Endothelial cell of coronary artery (primary cell): Measurements from ENCODE around the gene CACNG3. TPM values are rescaled to one million over a fixed set of nuclear protein-coding genes. Genes with fewer than 3 reads are reported as not detected.

Source experiments
- total RNA-seq: library from RNA; depleted of rRNA; stranded (reverse); fragments of >200 nt; gene quantifications from 2 replicates; pipeline ENCODE4 v1.2.3, GENCODE V29; 2014

The CACNG3 gene
- total RNA-seq: not detected in 2 replicates

GRCh38 chr16:24255456-24256371 lies at the start of gene CACNG3:
Gene CACNG3, plus strand, starts transcription at chr16:24256335. Its CDS starts 420 bp downstream, at chr16:24256755.

